Activated naive CD4-positive, alpha-beta T cell treated with anti-CD3 and anti-CD28 coated beads, Interleukin-2, amount 50 U/mL, for 16 hours (primary cell): Measurements from ENCODE around the gene ADAMTSL2.

ENCODE experiments used
- DNase-seq: peaks from one replicate; pipeline ENCODE4 v3.0.0-alpha.2; 2020

The ADAMTSL2 gene

DNA sequence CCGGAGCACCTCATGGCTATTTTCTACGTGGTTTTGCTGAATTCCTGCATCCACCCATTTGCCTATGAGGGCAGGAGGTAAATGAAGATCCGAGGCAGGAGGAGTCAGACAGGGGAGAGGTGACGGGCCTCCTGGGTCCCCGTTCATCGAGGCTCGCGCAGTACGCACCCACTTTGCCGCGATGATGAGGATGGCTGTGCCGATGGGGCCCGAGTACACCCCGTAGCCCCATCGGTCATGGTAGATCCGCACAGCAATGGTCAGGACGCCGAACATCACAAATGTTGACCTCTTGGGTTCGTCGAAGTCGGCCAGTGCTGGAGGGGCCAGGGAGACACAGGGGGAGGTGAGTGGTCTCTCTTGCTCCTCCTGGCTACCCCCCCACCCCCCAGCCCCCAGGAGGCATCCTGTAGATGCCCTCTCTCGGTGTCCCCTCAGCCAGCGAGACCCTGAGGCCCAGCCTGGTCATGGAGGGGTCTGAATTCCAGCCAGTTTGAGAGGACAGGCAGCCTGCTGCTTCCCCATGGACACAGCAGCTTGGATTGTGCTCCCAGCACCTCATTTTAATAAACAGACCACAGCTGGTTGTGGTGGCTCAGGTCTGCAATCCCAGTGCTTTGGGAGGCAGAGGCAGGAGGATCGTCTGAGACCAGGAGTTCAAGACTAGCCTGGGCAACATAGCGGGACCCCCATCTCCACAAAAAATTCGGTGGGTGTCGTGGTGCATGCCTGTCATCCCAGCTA, 15.6 kb upstream of the ADAMTSL2 start:
- DNase-seq = no peak

DNA sequence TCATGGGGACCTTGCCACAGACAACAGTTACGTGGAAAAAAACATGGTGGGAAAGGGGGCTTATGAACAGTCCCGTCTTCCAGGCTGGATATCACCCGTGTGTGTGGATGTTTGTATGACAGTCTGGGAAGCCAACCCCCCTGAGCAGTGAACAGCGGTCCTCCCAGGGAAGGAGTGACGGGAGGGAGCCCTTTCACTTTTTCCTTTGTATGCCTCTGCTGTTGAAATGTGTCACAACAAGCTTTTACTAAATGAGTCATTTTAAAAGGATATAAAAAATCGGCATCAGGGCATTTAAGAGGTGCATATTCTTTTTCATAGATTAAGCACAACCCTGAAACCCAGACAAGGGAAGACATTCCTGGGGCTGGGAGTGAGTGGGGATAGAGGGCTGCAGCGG, 14.8 kb upstream of the ADAMTSL2 start:
- no peak for DNase-seq

DNA sequence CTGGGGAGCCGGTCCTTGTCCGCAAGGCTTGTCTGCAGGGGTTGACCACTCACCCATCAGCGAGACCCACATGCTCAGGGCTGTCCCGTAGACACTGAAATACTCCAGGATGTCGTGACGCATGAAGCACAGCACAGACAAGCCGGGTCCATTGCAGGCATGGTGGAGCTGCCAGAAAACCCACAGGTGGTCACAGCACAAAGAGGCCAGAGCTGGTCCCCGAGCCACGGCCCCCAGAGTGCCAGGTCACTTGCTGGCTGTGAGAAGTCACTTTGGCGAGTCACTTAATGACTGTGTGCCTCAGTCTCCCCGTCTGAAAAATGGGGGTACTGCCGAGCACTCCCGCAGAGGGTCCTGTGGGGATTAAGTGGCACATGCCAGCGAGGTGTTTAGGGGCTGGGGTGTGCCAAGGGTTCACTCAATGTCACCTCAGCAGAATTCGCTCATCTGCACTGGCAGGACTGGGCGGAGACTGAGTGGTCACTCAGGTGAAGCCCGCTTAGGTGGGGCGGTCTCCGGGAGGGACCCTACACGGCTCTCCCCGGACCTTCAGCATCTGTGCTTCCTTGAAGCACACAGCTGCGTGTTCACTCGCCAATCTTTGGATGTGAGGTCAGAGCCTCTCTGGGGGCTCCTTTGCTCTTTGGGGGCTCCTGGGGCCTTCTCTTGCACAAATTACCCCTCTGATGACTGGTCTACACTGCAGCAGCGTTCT, 14.2 kb upstream of the ADAMTSL2 start:
- DNase-seq = no peak

DNA sequence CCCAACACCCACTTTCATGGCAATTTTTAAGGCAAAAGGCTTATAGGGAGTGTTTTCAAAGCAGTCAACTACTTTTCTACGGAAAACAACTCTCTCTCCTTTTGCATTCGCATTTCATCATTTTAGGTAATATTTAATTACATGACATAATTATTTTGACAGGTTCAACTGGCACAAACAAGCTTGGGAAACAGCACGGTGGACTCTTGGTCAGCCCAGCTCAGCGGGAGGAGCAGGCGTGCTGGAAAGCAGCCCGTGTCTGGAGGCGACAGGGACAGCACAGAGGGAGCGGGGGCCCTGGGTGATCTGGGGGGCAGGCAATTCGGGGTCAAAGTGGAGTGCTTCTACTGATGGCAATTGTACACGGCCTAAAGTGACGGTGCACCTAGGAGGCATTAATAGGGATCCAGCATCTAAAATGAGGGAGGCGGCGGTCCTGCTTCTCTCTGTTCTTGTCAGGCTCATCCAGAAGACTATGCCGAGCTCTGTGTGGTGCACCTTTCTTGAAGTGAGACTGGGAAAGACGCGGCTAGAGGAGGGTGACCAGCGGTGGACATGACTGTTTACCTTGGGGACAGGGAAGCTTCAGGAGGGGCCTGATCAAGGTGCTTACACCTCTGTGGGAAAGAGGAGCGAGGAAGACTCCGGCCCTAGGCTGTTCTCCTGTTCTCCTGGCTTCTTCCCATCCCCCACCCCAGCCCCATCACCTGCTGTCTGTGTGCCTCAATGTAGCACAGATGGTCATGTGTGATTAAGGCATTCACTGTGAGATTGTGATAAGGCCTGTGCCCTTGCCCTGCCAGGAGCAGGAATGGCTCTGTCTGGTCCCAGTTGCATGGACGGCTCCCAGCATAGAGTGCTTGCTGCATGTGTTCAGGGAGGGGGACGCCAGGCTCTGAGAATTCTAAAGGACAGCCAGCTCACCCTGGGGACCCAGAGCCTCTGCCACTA, 13.1 kb upstream of the ADAMTSL2 start:
- no peak for DNase-seq

DNA sequence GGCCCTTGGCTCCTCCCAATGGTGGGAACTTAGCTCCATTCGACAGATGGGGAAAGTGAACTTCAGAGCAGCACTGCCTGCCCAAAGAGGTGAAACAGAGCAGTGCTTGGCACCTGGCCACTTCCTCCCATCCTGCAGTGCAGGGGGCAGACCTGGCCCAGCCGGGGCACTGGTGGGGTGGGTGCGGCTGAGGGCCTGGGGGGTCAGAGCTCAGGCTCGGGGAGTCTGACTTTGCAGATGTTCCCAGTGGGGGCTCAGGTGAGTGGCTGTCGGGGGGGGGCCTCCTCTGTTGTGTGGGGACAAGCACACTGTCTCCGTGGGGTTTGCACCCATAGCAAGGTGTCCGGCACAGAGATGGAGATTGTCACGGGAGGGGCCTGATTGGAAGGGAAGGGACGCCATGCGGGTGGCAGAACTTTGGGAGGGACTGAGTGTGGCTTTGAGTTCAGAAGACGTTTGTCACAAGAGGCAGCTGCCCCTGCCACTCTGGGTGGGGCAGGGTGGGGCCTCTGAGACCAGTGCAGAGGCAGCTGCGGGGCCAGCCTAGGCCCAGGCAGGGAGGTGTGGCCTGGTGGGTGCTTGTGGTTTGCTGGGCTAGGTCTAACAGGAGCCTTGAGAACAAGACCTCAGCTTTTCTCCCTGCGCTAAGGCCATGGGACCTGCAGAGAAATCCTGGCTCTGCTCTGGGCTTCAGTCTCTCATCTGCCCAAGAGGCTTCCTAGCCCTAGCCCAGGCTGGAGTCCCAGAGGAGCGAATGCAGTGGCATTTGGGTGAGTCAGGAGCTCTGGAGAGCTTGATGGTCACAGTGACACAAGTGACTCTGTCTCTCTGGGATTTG, 12.2 kb upstream of the ADAMTSL2 start:
- DNase-seq = no peak

DNA sequence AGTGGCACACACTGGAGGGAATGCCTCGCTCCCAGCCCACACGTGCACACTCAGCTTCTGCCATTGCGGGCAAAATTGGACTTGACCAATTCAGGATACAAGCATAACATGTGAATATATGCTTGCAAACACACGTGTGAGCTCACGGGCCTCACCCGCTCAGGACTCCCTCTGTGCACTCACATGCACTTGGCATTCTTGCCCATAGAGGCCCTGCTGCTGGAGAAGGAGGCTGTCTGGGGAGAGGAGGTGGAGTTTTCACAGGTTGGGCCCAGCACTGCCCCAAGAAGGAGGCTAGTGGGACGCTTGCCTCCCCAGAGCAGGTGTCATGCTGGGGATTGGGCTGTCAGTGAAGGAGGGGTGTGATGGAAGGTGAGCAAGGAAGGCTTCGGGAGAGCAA, 11.4 kb upstream of the ADAMTSL2 start:
- no peak for DNase-seq

DNA sequence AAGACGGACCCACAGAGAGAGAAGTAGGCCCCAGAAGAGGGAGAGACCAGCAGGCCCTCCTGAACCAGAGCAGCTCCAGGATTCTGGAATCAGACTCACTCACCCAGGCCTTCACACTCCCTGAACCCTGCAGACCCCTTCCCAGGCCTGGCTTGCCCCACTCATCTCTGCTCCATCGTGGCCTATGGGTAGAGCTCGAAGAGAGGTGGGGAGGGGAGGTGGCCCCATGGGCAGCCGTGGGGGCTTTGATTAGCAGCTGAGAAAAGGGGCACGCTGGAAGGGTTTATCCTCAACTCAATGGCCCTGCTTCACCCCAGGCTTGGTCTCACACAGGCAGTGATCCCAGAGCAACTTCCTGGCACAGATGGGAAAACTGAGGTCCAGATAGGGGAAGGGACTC, 10.4 kb upstream of the ADAMTSL2 start:
- DNase-seq = no peak

DNA sequence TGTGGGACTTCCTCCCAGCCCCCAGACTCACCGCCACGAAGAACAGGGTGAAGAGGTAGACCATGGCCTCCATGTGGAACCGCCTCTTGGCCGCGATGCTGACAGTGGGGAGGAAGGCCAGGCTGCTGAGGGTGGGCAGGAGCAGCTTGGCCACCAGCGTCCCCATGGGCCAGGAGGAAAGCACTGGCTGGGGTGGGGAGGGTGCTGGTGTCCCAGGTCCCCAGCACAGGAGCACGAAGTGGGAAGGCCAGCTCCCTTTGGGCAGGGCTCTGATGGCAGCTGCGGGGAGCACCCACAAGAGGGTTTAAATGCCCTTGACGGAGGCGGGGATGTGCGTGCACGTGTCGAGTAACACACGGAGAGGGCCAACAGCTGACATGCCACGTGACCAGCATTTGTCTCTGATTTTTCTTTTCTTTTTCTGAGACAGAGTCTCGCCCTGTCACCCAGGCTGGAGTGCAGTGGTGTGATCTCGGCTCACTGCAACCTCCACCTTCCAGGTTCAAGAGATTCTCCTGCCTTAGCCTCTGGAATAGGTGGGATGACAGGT, 9.8 kb upstream of the ADAMTSL2 start, which contains the start of gene MYMK:
Gene MYMK (minus strand): TSS at position 281 of the 550 bp plus-strand sequence. CDS start 115 bp downstream, at position 166.
- no peak for DNase-seq

DNA sequence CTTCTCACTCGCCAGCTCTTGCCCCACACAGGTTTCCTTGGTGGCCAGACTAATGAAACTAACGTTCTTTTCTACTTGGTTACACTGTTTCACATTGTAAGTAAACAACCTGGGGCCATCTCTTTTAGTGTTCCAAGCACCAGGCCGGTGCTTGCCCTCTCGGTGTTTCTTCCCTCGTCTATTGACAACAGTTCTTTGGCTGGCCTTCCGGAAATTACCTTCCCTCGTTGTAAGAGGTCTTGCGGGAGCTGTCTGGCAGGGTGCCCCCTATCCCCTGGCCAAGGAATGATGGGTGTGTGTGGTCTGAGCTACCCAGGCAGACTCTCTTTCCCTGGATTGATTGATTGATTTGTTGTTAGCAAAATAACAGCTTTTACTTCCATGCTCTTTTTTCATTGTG, 8.8 kb upstream of the ADAMTSL2 start:
- no peak for DNase-seq

DNA sequence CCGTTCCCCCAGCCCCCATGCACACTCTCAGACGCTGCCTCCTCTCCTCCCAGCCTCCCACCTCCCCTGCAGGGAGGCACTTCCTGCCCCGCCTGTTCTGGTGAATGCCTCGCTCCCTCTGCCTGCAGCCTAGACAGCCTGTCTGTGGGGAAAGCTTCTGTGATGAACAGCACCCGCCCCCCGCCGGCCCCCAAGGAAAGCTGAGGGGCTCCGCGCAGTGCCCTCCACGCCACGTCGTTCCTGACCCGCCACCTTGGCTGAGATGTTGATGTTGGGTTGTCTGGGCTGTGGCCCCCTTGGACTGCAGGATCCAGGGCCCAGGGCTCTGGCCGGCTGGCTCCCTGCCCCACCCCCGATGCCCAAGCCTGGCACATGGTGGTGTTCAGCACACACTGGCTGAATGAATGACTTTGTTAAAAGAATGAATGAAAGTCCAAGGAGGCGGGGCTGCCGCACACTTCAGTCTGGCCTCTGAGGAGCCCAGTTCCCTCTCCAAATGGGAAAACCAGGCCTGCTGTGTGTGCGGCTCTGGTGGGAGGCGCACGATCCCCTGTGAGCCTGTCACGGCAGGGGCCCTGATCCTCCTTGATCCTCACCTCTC, 7.7 kb upstream of the ADAMTSL2 start:
- DNase-seq = no peak

DNA sequence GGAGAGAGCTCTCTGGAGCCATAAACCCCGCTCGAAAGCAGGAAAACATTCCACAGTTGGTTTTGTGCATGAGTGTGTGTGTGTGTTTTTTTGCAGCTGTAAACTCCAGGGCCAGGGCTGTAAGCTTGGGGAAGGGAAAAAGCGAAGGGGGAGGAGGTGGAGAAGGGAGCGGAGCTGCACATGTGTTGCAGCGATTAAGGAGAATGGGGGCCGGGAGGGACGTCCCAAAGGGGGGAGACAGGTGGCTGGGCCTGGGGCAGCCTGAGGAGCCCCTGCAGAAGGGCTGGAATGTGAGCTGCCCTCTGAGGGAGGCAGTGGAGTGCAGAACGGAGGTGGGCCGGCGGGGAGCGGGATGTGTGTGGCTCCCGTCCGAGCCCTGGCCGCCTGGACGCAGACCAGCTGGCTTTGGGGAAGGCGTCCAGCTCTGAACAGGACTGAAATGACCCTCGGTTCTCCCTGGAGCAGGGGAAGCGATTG, 7.0 kb upstream of the ADAMTSL2 start:
- DNase-seq = no peak

DNA sequence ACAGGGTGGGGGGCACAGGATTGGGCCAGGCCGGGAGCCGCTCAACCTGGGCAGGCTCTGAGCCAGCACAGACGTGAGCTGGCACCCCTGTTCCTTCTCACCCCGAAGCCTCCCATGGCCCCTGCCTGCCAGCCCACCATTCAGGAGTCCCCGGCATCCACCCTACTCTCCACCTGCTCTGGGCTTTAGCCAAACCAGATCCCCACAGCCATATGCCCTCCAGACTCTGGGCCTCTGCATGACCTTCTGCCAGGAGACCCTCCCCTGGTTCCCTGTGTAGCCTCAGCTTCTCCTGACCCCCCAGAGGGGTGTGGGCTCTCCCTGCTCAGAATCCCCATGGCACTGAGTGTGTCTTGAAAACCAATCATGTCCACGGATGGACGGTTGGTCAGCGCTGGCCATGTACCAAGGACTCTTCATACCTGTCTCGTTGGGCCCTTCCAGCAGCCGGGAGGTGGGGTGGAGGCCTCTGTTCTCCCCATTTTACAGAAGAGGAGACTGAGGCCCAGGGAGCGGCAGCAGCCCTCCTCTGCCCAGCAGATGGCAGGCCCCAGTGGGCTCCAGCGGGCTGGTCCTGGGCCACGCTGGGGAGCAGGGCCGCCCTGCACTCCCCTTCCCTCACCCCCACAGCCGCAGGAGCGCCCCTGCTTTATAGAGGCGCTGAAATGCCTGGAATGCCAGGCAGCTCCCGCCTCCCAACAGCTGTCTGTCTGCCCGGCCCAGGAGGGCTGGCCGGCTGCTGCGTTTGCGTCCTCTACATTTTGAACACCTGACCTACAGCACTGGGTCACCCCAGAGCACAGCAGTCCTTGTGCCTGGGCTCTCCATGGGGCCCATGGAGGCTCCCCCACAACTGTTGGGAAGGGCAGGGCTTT, 6.3 kb upstream of the ADAMTSL2 start:
- DNase-seq = no peak

DNA sequence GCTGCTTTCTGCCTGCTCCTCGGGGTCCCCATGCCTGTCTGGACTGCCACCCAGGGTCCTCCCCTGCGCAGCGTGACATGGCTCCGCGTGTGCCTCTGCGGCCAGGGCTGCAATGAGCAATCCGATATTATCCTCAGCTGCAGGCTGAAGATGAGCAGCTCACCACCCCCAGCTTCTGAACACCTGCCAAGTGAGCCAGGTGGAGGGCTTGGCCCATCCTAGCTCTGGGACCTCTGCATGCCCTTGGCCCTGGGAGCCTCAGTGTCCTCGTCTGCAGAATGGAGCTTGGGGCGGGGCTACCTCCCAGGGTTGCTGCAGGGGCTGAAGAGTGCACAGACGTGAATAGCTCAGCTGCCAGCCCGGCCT, 5.6 kb upstream of the ADAMTSL2 start:
- no peak for DNase-seq

DNA sequence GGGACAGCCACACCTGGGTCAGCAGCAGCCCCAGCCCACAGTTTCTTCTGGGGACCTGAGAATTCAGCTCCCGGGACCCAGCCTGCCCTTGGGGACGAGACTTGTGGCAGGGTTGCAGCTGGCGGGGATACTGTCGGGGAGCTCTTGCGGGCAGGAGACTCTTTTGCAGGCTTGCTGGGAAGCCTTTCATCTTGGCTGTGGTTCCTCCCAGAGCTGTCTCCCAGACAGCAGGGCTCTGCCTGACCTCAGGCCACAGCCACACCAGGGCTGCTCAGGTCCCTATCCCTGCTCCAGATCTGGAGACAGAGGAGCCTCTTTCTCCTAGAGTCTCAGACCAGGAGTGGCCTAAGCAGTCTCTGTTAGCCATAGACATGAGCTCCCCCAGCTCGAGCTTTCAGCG, 5.0 kb upstream of the ADAMTSL2 start:
- DNase-seq = no peak

DNA sequence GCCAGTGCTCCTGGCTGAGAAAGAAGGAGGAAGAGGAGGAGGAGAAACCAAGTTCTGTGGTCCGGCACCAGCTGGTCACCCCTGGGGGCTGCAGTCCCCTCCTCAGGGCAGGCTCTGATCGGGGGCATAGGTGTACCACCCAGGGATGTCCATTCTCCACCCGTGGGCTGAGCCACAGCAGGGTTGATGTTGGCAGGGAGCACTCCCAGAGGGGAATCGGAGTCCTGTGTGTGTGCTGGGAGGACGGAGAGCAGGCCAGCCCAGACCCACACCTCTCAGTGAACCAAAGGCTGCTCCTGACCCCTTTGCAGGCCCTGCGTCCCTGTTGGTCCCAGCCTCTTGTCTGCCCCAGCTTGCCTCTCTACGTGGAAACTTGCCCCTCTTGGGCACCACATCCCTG, 4.6 kb upstream of the ADAMTSL2 start:
- no peak for DNase-seq

DNA sequence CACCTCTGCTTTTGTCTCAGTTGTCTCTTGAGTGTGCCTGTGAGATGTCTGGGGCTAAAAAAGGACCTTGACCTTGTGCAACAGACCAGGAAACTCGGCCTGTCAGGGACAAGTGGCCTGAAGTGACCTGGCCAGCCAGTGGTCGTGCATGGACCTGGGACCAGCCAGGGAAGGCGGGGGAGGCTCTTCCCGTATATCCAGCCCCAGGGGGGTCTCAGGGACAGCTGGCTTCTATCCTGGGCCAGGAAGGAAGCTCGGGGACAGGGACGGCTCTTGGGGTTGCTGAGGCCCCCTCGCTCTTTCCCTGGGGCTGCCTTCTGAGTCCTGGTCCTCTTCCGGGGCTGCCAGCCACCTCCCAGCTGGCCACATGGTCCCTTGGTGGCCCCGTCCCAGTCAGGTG, 3.2 kb upstream of the ADAMTSL2 start:
- no peak for DNase-seq

DNA sequence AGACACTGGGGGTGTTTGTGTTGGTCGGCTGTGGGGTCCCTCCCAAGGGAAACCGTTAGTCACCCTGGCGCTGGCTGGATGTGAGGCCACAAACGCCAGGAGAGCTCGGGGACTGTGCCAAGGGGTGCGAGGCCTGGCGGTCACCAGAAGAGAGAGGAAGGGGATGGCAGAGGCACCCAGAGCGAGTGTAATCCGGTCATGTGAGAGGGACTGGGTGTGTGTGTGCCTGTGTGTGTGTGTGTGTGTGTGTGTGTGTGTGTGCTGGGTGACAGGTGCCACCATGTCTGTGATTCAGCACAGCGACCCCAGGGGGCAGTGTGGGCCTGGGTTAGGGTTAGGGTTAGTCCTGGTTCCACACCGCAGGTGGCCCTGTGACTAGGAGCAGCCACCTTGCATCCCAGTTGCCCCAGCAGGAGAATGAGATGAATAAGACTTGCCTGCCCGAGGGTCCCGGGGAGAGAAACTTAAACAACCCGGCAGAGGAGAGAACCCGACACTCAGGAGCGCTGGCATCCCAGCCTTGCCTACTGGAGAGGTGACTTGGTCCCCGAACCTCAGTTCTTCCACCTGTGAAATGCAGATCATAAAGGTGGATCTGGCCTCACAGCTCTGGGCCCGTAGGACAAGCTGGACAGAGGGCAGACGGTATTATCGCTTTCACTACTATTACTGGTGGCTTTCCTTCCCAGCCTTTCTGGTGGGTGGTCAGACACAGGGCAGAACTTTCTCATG, 1.4 kb upstream of the ADAMTSL2 start:
- DNase-seq = peak; percentile 76

DNA sequence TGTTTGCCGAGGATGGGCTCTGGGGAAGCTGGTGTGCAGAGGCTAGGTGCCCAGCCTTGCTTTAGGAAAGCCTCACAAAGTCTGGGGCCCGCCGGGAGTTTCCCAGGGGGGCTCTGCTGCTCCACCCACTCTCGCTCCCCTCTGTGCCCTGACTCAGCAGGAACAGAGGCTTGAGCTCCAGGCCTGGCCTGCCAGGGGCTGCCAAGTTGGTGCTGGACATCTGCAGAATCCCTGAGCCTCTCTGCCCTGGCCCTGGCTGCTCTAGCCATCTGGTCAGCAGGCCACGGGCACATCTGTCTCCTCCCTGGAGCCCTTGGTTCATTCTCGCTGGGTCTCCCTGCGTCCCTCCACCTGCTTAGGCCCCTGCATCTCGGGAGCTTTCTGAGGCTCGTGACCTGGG, 647 bp upstream of the ADAMTSL2 start:
- DNase-seq = no peak

DNA sequence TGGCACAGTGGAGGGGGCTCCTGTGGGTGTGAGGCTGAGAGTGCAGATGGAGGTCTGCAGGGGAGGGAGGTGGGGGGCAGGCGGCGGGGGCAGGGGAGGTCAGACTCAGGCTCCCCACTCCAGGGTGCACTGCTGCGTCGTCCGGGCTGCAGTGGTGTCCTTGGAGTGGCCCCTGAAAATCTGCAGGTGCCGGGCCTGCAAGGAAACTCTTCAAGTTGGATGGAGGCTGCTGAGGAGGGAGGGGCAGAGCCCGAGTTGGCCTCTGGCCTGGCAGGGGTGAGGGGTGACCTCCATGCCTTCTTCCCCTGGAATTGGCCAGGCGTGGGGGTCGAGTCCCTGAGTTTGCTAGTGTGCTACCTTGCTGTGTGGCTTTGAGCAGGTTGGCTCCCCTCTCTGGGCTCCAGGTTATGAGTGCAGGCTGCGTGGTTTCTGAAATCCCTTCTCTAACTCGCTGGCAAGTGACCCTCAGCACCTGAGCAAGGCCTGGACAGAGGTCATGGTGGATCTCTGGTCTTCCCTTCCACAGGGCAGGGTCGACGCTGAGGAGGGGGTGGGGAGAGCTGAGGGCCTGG, 888 bp downstream of the ADAMTSL2 start:
- DNase-seq = no peak

DNA sequence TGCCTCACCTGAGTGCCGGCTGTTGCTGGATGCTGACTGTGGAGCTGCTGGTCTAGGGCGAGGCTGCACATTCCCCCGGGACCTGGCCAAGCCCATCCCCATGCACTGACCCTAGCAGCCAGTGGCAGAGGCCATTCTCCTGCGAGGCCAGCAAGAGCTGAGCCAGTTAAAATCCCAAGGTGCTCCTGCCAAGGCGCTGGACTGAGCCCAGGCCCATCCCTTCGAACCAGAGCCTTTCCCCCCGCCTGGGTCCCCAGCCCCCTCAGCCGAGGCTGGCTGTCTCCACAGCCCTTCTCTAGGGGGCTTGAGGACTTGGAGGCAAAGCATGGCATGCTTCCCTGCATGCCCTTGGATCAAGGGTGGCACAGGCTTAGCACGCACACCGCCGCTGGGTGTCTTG, 1.6 kb downstream of the ADAMTSL2 start:
- no peak for DNase-seq
